HG03139 (cell line): ENCODE results near the gene MEIOB.
"Not testable (repeated sequence)": the region's sequence is repeated elsewhere in the genome, so short reads cannot be mapped to it uniquely, and the experiment has no call there.

Experiments used
- ATAC-seq: cut with Tn5 transposase; IDR thresholded peaks from one replicate; pipeline ENCODE4 v1.9.1; 2021; ENCODE audit not compliant: unreplicated experiment

Gene MEIOB

GRCh38 chr16:1907226-1907860, 35.4 kb upstream of the MEIOB start:
- no peak for ATAC-seq

- ATAC-seq = no peak
Observed at GRCh38 chr16:1906846-1907165, 34.8 kb upstream of the MEIOB start.

GRCh38 chr16:1906055-1906845, 34.3 kb upstream of the MEIOB start:
- no peak for ATAC-seq

GRCh38 chr16:1903845-1904840, 32.2 kb upstream of the MEIOB start:
- no peak for ATAC-seq

GRCh38 chr16:1903220-1903574, 31.2 kb upstream of the MEIOB start:
- ATAC-seq = no peak

DNA sequence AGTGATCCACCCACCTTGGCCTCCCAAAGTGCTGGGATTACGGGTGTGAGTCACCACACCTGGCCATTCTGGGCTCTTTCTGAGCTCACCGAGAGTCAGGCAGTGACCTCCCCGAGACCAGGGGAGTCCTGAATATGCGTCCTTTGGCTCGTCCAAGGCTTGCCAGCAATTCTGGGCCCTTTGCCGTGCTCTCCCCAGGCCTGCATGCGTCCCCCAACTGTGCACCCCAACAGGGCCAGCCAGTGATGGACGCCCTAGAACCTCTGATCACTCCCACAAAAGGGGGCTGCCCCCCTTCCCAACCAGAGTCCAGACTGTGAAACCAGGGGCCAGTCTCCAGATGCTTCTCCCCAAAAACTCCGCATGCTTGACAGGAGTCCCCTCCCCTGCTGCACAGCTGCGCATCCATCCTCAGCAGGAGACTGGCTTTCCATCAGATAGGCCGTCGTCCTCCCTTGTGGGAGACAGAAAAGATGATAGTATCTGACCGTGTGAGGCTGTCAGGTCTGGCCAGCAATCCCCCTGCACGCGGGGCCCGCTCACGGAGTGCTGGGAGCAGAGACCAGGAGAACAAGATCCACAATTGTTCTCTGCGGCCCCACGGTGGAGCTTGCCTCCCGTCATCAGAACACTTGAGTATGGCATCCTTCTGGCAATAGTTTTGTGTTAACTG, 30.7 kb upstream of the MEIOB start:
- ATAC-seq = no peak

DNA sequence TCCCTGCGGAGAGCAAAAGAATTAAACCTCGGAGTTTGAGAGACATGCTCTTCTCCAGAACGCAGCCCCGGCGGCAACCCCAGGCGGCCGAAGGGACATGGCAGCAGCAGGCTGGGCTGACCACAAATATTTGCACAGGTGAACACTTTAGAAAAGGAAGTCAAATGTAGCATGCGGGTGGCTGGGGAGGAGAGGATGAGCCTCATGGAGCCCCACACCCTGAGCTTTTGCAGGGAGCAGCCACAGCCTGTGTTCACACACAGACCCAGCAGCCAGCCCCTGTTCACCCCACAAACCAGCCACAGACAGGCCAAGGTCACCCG, 28.4 kb upstream of the MEIOB start:
- ATAC-seq = no peak

GRCh38 chr16:1899641-1900451, 27.9 kb upstream of the MEIOB start:
- no peak for ATAC-seq

DNA sequence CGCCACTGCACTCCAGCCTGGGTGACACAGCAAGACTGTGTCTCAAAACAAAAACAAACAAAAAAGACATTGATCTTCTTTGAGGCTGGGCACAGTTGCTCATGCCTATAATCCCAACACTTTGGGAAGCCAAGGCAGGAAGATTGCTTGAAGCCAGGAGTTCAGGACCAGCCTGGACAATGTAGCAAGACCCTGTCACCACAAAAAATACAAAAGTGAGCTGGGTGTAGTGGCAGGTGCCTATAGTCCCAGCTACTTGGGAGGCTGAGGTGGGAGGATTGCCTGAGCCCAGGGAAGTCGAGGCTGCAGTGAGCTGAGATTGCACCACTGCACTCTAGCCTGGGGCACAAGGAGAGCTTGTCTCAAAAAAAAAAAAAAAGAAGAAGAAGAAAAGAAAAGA, 25.7 kb upstream of the MEIOB start:
- ATAC-seq = not testable (repeated sequence)

- no peak for ATAC-seq
Observed at GRCh38 chr16:1895949-1896675, 24.1 kb upstream of the MEIOB start.

GRCh38 chr16:1895068-1895467, 23.1 kb upstream of the MEIOB start:
- ATAC-seq = no peak

DNA sequence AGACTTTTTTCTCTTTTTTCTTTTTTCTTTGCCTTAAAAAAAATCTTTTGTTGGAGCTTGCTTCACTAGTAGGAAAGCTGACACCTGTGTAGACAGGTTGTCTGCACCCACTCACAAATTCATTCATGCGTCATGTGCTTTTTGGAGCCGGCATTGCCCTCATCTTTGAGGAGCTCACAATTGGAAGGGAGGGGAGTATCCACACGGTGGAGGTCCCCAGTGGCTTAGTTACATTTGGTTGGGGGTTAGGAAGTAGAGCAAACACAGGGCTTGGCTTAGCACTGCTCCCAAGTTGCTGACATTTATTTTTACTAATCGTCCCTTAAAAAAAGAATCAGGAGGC, 18.7 kb upstream of the MEIOB start:
- no peak for ATAC-seq

DNA sequence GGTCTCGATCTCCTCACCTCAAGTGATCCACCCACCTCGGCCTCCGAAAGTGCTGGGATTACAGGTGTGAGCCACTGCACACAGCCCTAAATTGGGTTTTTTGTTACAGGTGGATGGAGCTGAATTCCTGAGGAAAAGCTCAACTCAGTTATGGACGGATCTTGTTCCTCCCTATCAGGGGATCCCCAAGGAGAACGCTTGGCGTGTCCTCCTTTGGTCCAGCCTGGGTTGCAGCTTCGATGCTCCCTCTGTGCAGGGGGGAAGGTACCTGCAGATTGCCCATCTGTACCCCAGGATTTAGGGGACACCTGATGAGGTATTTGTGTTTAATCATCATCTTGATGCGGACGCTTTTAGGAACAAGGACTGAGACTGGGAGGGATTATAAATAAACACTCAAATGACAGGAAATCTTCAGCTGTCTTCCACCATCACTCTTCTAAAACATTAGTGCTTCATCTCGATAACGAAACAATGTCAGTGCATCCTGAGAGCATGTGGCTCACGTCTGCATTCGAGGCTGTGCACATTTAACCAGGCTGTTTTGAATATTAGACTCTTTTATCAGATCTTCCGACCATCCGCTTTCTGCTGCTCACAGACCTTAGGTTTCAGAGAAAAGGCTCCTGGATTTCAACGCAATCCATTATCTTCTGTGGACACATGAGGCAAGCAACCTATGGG, 18.2 kb upstream of the MEIOB start:
- ATAC-seq = no peak

- ATAC-seq = no peak
Observed at GRCh38 chr16:1887711-1888354, 15.9 kb upstream of the MEIOB start.

- ATAC-seq = no peak
Observed at GRCh38 chr16:1884889-1885288, 12.9 kb upstream of the MEIOB start.

DNA sequence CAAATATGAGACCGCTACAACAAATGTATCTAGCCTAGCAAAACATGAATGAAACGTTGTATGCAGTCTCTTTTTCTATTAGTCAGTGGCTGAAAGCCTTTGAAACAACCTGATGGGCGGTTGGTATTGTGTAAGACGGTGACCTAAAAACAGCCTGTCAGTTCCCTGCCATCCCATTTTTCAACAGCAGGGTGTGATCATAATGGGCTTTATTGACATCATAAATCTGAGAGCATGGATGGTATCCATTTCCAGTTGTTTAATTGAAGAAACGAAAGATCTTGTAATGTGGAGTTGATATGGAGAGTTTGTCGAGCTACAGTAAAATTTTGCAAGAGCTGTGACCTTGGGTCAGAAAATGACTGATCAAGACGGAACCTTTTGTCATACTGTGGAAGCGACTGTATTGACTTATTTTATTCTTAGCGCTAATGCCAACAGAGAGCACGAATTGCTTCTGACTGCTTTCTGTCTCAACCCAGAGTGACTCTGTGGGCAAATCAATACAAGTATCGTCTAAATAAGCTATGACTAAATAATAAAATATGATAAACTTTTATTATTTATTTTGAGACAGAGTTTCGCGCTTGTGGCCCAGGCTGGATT, 12.3 kb upstream of the MEIOB start:
- no peak for ATAC-seq

GRCh38 chr16:1881172-1881571, 9.2 kb upstream of the MEIOB start:
- ATAC-seq = not testable (repeated sequence)

DNA sequence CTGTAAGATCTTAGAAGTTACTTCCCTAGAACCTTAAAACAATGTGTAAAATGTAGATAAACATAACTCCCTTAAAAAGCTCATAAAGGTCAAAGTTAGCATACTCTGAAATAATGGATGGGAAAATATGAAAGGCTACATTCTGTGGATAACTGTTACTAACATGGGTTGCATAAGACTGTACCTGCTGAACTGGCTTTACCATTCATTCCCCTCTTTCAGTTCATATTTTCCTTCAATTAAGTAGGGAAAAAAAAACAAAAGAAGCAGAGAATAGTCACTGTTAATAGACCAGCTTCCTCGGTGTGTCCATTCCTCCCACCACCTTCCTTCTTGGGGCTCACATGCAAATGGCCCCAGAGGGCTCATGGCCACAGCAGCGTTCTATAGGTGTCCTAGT, 7.5 kb upstream of the MEIOB start:
- no peak for ATAC-seq
